WI38 (cell line): ENCODE data around the gene MYRIP.

Source experiments
- H3K4me3 ChIP-seq: 2 replicates; pipeline ENCODE4 v1.5.1; 2011; ENCODE audit warnings: low read depth, mild to moderate bottlenecking, control low read depth, low read length
- CTCF ChIP-seq: IDR thresholded peaks from 2 replicates; pipeline ENCODE4 v1.5.1; 2012; ENCODE audit warnings: low read depth, mild to moderate bottlenecking, control low read depth, low read length

Gene MYRIP

GRCh38 chr3:40228792-40229350 lies 419.5 kb downstream of the MYRIP start:
- TF ChIP-seq CTCF, result no peak
- no peak overlapping the region for H3K4me3 ChIP-seq

GRCh38 chr3:40229386-40229785 lies 420.0 kb downstream of the MYRIP start:
- no peak overlapping the region for H3K4me3 ChIP-seq
- no peak for TF ChIP-seq CTCF

GRCh38 chr3:40229963-40230362 lies 420.6 kb downstream of the MYRIP start:
- no peak overlapping the region for H3K4me3 ChIP-seq
- no peak for TF ChIP-seq CTCF

- no peak overlapping the region for H3K4me3 ChIP-seq
- TF ChIP-seq CTCF, result no peak
Observed at GRCh38 chr3:40230382-40230781, 421.0 kb downstream of the MYRIP start.

GRCh38 chr3:40232626-40233025 lies 423.2 kb downstream of the MYRIP start:
- TF ChIP-seq CTCF, result no peak
- no peak overlapping the region for H3K4me3 ChIP-seq

- H3K4me3 ChIP-seq, result no peak overlapping the region
- TF ChIP-seq CTCF, result no peak
Observed at GRCh38 chr3:40237159-40237558, 427.8 kb downstream of the MYRIP start.

GRCh38 chr3:40237889-40238571 lies 428.6 kb downstream of the MYRIP start:
- H3K4me3 ChIP-seq, result no peak overlapping the region
- TF ChIP-seq CTCF, result no peak
